Measurements from ENCODE around the gene LMTK3.

DNA sequence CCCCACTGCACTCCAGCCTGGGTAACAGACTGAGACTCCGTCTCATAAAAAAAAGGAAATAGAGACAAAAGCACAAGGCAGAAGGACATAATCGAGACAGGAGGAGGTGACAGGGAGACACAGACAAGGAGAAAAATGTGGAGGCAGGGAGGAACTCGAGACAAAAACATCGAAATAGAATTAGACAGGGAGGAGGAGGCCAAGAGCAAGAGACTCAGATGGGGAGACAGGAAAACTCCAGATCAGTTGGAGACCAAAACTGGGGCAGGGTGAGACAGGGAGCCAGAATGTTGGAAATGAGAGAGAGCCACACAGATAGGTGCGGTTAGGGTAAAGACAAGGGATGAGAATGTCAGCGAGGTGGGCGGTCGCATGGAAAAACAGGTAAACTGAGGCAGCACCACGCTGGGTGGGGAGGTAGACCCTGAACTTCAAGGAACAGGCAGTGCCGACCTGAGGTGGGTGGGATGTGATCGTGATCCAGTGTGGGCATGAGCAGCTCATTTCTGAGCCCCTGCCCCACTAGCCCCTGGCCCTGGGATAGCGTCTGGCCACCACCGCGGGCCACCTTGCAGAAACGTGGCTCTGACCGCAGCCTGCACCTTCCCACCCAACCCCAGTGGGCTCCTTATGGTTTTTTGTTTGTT, 27.3 kb downstream of the LMTK3 start:
- TF ChIP-seq EZH2 (IDR thresholded peaks at IDR 0.05; ENCODE audit: insufficient read depth, poor library complexity, severe bottlenecking) (no peak), EZH2phosphoT487 (IDR thresholded peaks at IDR 0.05; ENCODE audit: insufficient read depth, low read depth) (no peak)

Data from GM23248 (cell line).